Osteocyte (in vitro differentiated cells): ENCODE results near the gene OSBP2. TPM values are rescaled to one million over a fixed set of nuclear protein-coding genes. Genes with fewer than 3 reads are reported as not detected.

Experiments used
- DNase-seq: peaks from one replicate; pipeline ENCODE4 v3.0.0; 2021; ENCODE audit warnings: mixed read lengths; ENCODE audit not compliant: unreplicated experiment; ENCODE audit errors: extremely low spot score
- H3K27ac Mint-ChIP-seq: one replicate; pipeline ENCODE4 v1.8.0; 2021; ENCODE audit warnings: mild to moderate bottlenecking, mixed read lengths; ENCODE audit not compliant: unreplicated experiment
- H3K27me3 Mint-ChIP-seq: one replicate; pipeline ENCODE4 v1.8.0; 2021; ENCODE audit warnings: mixed read lengths; ENCODE audit not compliant: unreplicated experiment
- H3K36me3 Mint-ChIP-seq: one replicate; pipeline ENCODE4 v1.8.0; 2021; ENCODE audit warnings: mixed read lengths; ENCODE audit not compliant: unreplicated experiment
- H3K4me1 Mint-ChIP-seq: one replicate; pipeline ENCODE4 v1.8.0; 2021; ENCODE audit warnings: mixed read lengths; ENCODE audit not compliant: unreplicated experiment
- H3K4me3 Mint-ChIP-seq: one replicate; pipeline ENCODE4 v1.8.0; 2021; ENCODE audit warnings: mild to moderate bottlenecking, moderate library complexity, mixed read lengths; ENCODE audit not compliant: unreplicated experiment
- H3K9me3 Mint-ChIP-seq: one replicate; pipeline ENCODE4 v1.8.0; 2021; ENCODE audit warnings: mixed read lengths; ENCODE audit not compliant: unreplicated experiment
- total RNA-seq: library from RNA; stranded (reverse); gene quantifications from 2 replicates; pipeline ENCODE4 v1.2.1, GENCODE V29; 2021
- TF ChIP-seq, protein P1 (sequence below): fragments of 200-600 bp; sonication (generic); IDR thresholded peaks from 2 replicates; pipeline ENCODE4 v1.5.0; 2021; ENCODE audit warnings: antibody characterized with exemption, mild to moderate bottlenecking, moderate library complexity

Gene OSBP2
- total RNA-seq, 1 donor from 2014 or later: 3.8 TPM

DNA sequence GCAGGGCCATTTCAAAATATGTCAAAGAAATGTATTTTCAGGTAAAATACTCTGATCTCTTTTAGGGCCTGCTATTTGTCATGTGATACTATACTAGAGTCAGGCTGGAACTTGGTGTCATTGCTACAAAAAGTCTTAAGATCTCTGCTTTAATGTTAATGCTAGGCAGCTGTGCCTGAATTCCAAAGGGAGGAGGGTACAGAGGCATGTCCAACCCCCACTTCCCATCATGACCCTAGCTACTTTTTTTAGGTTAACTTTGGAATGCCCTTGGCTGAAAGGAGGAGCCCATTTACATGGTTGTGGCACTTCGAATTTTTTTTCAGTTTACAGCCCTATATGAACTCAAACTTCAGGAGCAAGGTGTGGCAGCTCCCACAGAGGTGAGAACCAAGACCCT is 58.1 kb downstream of the OSBP2 start:
- Mint-ChIP-seq H3K4me3 (no peak overlapping the region), H3K9me3 (no peaks in the 10 kb centered on the region), H3K4me1 (peaks cover 9% of the 10 kb centered on the region), H3K27me3 (no peaks in the 10 kb centered on the region), H3K36me3 (no peaks in the 10 kb centered on the region), H3K27ac (no peak overlapping the region)
- TF ChIP-seq, protein P1, sequence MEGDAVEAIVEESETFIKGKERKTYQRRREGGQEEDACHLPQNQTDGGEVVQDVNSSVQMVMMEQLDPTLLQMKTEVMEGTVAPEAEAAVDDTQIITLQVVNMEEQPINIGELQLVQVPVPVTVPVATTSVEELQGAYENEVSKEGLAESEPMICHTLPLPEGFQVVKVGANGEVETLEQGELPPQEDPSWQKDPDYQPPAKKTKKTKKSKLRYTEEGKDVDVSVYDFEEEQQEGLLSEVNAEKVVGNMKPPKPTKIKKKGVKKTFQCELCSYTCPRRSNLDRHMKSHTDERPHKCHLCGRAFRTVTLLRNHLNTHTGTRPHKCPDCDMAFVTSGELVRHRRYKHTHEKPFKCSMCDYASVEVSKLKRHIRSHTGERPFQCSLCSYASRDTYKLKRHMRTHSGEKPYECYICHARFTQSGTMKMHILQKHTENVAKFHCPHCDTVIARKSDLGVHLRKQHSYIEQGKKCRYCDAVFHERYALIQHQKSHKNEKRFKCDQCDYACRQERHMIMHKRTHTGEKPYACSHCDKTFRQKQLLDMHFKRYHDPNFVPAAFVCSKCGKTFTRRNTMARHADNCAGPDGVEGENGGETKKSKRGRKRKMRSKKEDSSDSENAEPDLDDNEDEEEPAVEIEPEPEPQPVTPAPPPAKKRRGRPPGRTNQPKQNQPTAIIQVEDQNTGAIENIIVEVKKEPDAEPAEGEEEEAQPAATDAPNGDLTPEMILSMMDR: no peak
- no peak for DNase-seq

DNA sequence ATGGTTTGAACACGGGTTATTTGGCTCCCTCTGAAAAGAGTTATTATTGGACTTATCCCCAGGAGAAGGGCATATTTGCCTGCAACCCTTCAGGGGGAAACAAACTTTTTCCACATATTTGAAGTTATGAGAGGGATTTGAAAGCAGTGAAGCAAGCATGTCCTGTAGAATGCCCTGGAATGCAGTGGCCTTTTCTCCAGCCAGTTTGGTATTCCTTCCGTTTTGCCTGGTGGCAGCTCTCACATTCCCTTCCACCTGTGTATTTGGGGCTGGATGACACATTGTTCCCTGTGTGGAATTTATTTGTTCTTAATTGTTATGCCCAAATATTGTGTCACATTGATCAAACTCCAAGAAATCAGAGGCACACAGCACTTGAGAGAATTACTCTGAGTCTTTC is 59.0 kb downstream of the OSBP2 start:
- Mint-ChIP-seq H3K4me3 (no peak overlapping the region), H3K9me3 (no peaks in the 10 kb centered on the region), H3K27ac (no peak overlapping the region), H3K4me1 (peaks cover 9% of the 10 kb centered on the region), H3K36me3 (no peaks in the 10 kb centered on the region), H3K27me3 (no peaks in the 10 kb centered on the region)
- DNase-seq: no peak
- TF ChIP-seq, protein P1: no peak

- H3K9me3 Mint-ChIP-seq: no peaks in the 10 kb centered on the region
- H3K4me1 Mint-ChIP-seq: peaks cover 9% of the 10 kb centered on the region
- no peaks in the 10 kb centered on the region for H3K36me3 Mint-ChIP-seq
- DNase-seq: no peak
- no peaks in the 10 kb centered on the region for H3K27me3 Mint-ChIP-seq
- no peak overlapping the region for H3K27ac Mint-ChIP-seq
- TF ChIP-seq, protein P1: no peak
- H3K4me3 Mint-ChIP-seq: no peak overlapping the region
Observed at GRCh38 chr22:30754521-30754920, 59.8 kb downstream of the OSBP2 start.

DNA sequence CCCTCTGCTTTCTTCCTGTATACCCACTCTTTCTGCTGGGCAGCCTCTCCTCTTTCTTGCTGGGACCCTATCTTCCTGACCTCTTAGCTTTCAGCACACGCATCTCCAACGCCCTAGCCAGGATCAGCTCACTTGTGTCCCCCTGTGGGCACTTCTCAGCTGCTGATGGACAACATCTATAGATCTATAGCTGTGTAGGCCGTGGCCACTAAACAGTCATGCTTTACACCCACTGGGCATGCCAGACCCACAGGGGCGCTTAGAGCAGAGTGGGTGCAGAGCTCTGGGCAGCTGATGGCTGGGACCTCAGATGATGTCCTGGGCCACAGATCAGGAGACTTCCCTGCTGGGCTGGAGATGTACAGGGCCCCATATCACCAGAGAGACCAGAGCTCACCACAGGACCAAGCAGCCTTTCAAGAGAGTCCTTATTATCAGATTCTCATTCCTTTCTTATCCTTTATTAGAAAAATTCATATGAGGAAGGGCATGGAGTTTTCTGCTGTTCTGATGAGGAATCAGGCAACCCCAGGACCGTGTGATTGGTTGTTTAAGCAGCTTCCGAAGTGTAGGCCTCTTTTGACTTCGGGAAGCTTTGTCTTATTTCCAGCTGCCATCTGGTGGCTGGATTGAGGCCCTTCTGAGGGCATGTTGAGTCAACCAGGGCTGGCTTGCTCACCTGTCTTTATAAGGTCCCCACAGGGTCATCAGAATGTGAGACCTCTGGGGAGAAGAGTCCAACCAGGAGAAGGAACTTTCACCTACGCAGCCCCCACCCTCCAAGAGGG is 60.5 kb downstream of the OSBP2 start:
- no peak for DNase-seq
- no peak overlapping the region for H3K4me3 Mint-ChIP-seq
- no peaks in the 10 kb centered on the region for H3K9me3 Mint-ChIP-seq
- H3K27me3 Mint-ChIP-seq: no peaks in the 10 kb centered on the region
- peaks cover 9% of the 10 kb centered on the region for H3K4me1 Mint-ChIP-seq
- H3K27ac Mint-ChIP-seq: no peak overlapping the region
- H3K36me3 Mint-ChIP-seq: no peaks in the 10 kb centered on the region
- TF ChIP-seq, protein P1: peak; percentile 85

GRCh38 chr22:30755759-30756124 is 61.1 kb downstream of the OSBP2 start:
- Mint-ChIP-seq H3K4me3 (no peak overlapping the region), H3K36me3 (no peaks in the 10 kb centered on the region), H3K27me3 (no peaks in the 10 kb centered on the region), H3K27ac (no peak overlapping the region), H3K9me3 (no peaks in the 10 kb centered on the region), H3K4me1 (peaks cover 9% of the 10 kb centered on the region)
- DNase-seq: no peak
- TF ChIP-seq, protein P1: peak; percentile 19
